GM19468 (cell line): ENCODE results near the gene RPL38.
"Not testable (repeated sequence)": the region's sequence is repeated elsewhere in the genome, so short reads cannot be mapped to it uniquely, and the experiment has no call there.

Experiments
- ATAC-seq: cut with Tn5 transposase; IDR thresholded peaks from one replicate; pipeline ENCODE4 v1.9.1; 2021; ENCODE audit warnings: mild to moderate bottlenecking, moderate library complexity, moderate number of reproducible peaks; ENCODE audit not compliant: unreplicated experiment; ENCODE audit errors: extremely low read depth

RPL38 gene

DNA sequence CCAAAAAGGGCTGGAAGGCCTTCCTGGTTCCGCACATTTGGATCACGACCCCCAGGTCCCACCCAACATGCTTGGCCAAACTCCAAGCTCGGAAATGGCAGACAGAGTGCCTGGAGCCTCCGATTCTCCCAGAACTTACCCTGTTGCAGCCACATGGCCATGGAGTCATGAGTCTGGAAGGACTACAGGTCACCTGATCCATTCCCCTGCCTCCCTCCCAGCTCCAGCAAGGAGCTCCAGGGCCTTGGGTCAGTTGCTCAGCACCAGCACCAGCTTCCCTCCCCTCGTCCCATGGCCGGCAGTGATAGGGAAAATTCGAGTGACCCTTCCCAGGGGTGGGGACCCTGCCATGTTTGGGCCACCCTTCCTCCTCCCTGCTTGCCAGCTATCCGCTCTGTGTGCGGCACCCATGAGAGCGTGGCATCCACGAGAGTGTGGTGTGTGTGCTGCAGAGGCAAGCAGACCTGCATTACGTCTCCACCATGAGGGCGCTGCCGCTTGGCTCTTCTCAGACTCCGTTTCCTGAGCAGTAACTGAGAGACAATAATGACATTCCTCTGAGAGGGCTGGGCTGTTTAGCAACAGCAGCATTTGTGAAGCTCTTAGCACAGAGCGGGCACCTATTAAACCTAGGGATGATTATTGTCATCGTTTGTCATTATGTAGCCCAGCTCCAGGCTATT is 21.3 kb upstream of the RPL38 start:
- no peak for ATAC-seq

GRCh38 chr17:74183411-74183810 is 20.1 kb upstream of the RPL38 start:
- no peak for ATAC-seq

DNA sequence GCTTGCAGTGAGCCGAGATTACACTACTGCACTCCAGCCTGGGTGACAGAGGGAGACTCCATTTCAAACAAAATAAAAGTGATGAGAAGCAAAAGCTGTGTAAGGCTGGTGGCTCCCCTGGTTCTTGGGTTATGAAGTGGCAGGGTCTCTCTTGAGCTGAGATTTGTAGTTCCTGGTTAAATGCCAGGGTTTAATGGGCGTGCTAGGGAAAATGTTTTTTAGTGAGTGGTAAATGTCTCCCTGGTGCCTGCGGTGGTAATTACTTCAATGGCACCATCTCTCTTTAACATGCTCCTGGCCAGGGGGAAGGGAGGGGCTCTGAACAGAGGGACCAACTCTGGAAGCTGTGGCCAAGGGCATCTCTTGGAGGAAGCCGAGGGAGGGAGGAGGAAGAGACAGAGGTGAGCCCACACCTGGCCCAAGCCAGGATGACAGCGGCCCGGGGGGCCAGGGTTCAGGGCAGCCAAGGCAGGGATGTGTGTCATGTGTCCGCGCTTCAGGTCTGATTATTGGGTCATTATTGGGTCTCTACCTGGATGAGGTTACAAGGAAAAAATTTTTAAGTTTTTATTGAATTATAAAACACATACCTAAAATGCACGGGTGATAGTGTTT is 17.8 kb upstream of the RPL38 start:
- no peak for ATAC-seq

- no peak for ATAC-seq
Measured at GRCh38 chr17:74186498-74186897, 17.0 kb upstream of the RPL38 start.

DNA sequence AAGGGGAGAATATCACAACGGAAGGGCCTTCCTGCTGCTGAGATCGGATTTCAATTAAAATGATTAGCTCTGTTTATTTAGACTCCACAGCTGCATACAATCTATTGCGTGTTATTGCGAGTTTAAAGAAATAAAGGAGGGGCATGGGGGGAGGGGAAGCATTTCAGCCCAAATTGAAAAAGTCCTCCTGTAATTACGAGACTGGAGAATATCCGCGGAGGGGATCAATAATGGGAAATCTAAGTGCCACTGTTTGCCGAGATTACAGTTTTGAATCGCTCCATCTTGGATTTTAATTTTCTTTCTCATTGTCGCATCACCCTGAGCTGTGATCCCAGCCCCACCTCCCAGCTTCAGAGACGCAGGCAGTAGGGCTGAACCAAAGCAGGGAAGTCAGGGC is 15.7 kb upstream of the RPL38 start:
- ATAC-seq, result no peak

DNA sequence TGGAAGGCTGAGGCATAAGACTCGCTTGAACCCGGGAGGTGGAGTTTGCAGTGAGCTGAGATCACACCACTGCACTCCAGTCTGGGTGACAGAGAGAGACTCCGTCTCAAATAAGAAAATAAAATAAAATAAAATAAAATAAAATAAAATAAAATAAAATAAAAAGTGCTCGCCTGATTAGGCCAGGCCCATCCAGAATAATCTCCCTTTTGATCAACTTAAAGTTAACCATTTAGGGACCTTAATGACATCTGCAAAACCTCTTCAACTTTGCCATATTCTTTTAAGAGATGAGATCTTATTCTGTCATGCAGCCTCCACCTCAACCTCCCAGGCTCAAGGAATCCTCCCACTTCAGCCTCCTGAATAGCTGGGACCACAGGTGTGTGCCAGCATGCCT is 14.8 kb upstream of the RPL38 start:
- not testable (repeated sequence) for ATAC-seq

DNA sequence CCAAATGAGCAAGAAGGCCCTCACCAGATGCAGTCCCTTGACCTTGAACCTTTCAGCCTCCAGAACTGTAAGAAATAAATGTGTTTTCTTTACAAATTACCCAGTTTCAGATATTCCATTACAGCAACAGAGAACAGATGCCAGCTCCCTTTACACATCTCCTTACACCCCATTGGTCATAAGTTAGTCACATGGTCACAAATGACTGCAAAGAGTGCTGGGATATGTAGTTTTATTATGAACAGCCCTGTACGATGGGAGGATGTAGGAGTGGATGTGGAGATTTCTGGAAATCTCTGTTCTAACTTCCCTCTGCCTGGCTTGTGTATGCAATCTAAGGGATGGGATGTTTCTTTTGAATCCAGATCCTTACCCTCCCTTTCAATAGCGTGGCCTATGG is 13.3 kb upstream of the RPL38 start:
- ATAC-seq, result no peak

- ATAC-seq, result no peak
Measured at GRCh38 chr17:74190807-74191406, 12.6 kb upstream of the RPL38 start.

DNA sequence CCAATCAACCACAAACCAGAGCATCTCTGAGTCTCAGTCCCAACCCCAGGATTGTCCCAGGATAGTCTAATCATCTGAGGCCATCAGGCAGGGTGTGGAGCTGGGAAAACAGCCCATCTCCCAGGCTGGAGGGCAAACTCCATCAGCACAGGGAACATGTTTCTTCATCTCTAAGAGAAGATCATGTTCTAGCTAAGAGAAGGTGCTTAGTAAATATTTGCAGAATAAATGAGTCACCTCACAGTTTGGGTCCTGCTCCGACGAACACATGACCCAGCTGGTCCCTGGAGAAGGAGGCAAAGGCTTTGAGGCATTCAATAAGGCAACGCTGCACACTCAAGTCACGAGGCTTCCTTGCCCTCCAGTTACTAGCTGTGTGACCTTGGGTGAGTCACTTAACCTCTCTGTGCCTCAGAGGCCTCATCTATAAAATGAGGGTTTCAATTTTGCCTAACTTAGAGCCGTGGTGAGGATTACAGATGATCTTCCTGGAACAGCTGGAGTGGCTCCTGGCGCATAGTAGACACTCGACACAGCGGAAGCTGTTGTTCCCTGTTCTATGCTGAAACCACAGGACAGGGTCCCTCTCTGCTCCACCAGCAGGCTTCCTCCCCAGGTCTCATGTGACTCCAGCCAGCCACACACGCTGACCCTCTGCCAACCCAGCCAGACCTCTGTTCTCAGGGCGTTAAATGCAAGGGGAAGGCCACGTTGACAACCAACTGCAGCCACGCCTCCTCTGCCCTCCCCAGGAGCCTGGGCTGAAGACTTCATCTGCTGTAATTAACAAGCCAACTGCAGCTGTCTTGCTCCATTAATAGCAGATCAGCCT is 10.3 kb upstream of the RPL38 start:
- no peak for ATAC-seq

DNA sequence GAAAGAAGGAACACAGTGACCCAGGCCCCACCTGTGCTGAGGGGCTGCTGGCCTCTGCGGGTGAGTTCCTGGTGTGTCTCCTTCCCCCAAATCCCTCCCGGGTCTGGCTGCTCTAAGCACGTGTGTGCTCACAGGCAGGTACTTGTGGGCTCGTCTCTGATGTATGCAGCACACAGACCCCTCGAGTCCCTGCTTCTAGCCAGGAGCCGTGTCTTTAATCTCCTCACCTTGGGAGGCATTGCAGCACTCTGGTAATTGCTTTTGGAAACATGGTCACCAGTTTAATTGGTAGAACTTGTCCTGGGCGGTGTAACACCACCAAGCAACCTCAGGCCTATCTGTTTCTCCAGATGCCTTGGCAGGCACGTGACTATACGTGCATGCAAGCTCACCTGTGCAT is 8.8 kb upstream of the RPL38 start:
- no peak for ATAC-seq

DNA sequence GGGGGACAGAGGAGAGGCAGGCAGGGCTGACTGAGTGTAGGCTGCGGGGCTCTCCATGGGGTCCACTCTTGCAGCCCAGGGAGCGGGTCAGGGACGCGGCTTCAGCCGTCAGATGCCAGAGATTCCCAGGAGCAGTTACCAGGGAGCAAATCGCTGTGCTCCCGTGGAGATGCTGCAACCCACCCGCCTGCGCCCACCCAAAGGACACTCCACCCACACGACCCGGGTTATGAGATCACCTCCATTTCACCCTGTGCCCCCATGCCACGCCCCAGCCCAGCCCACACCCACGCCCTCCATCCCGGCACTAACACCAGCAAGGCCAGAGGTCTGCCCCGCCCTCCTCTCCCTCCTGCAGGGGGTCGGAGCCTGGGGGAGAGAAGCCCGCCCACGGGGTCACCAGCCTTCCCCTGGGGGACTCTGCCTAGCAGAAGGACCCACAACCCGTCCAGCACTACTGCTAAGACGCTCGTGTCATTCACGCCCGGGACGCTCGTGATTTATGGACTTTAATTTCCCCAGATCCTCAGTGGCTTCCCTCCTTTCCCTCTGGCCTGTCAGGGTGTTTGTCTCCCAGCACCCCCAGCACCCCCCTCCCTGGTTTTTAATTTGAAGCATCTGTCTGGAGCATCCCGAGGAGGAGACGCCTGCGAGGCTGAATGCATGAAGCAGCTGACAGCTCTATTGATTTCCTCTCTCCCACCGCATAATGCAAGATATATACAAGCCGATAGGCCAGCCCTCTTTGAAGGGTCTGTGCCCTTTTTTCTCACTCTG is 6.7 kb upstream of the RPL38 start:
- no peak for ATAC-seq

DNA sequence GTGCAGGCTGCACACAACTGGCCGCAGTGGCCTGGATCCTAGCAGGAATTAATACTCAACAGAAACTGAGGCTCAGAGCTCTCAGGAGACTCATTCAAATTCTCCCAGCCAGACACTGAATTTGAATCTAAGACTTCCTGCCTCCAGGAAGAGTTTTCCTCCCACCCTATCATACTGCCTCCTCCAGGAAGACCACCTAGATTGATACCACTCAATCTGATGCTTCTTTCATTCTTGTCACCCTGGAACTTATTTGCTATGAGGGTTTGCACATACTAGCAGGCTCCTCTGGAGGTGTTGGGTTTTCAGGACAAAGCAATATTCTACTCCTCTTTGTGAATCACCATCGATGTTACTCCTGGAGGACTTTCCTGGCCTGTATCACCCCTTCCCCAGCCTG is 5.7 kb upstream of the RPL38 start:
- ATAC-seq, result no peak

DNA sequence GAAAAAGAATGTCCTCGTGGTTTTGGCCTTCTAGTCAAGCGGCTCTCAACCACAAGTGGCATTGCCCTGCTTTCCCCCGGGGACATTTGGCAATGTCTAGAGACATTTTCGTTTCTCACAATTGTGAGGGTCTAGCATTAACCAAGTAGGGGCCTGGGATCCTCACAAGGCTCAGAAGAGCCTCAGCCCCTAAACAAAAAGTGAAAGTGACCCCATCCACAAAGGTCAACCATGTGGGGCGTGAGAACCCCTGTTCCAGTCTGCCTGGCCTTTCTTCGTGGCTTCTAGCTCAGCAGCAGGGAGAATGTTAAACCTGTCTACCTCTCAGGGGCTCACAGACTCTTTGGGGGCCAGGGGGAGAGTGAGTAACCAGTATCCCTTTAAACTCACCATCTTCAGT is 4.8 kb upstream of the RPL38 start:
- no peak for ATAC-seq

- ATAC-seq, result no peak
Measured at GRCh38 chr17:74199306-74200092, 4.0 kb upstream of the RPL38 start.

DNA sequence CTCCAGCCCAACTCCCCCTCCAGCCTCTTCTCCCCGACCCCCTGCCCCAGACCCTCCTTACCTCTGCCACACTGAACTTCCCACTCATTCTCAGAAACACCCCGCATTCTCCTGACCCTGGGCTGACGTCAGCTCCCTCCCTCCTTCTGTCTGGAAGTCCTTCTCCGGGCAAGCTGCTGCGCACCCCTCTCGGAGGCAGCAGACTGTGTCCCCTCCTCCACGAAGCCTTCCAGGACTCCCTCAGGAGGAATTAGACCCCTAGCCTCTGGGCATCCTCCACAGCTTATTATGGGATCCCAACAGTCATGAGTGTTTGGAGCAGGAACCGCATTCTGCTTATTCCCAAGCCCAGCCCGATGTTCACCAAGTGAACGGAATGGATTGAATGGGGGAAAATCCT is 3.4 kb upstream of the RPL38 start:
- no peak for ATAC-seq

DNA sequence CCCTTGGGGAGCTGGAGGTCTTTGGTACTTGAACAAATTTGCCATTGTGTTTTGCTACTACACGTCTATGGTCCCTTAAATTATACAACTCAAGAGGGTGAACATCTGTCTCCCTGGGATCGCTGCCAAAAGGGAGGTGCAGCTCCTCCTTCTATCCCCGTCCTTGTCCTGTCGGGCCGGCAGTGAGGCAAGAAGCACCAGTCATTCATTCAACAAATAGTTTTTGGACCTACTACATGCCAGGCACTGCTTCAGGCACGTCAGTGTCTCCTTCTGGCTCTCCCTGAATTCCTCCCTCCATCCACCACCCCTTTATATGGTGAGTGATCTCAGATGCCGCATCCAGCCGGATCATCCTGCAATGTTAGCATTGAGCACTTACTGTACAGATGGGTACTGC is 2.2 kb upstream of the RPL38 start:
- ATAC-seq, result no peak

- no peak for ATAC-seq
Measured at GRCh38 chr17:74201948-74202347, 1.5 kb upstream of the RPL38 start.

DNA sequence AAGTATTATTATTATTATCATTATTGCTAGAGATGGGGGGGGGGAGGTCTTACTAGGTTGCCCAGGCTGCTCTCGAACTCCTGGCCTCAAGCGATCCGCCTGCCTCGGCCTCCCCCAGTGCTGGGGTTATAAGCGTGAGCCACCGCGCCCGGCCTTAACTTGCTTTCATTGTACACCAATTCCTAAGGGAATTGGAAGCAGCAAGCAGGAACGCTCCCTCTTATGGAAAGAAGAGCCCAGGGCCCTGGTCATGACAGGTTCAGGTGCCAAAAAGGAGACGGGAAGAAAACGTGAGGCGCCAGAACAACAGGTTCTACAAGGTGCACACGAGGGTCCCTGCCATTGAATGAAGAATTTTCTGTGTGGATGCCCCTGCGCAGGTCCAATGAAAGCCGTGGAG is 540 bp upstream of the RPL38 start:
- no peak for ATAC-seq

GRCh38 chr17:74204474-74204873 is 996 bp downstream of the RPL38 start:
- ATAC-seq, result no peak

DNA sequence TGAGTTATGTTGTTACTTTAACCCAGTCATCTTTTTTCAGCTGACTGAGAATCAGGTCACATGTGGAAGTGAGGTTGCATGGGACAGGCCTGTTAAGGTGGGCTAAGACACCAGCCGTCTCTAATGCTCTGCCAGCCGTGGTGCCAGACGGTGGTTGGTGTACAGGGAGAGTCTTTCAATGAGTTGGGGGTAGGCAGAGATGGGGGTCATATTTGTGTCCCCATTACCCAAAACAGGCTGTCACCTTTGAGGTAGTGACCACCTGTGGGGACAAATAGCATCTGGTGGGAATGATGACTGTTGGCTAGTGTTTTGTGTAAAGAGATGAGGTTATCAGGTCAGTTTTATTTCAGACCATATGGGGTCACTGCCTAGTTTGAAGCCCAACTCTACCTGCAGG is 1.8 kb downstream of the RPL38 start:
- ATAC-seq, result no peak
